Natural killer cell (primary cell): ENCODE data around the gene SH3PXD2B. TPM values are rescaled to one million over a fixed set of nuclear protein-coding genes. Genes with fewer than 3 reads are reported as not detected.

Experiments
- total RNA-seq, 4 donors: library from RNA; stranded (reverse); fragments of 120-200 nt in 1 of 4; gene quantifications; one replicate each; pipeline versions ENCODE4 v1.2.3 to v1.2.4, GENCODE V29; 2013 to 2022

The SH3PXD2B gene
- total RNA-seq, 3 donors from 2014 or later (not counting 1 experiment from before 2014, with no cell fraction given), result 0.25 to 0.35 TPM; not detected in 1

Other genes with a start within 250 kb of the SH3PXD2B start
- 1 to 10 TPM; 1.7 to 3.3 (median 2.6) TPM for gene UBTD2, start 170.8 kb downstream of the SH3PXD2B start, total RNA-seq
- gene NEURL1B, start 186.7 kb upstream of the SH3PXD2B start, total RNA-seq, result under 1 TPM; 0.28 to 0.54 (median 0.45) TPM